ENCODE data around the gene SH3YL1.

Gene SH3YL1

DNA sequence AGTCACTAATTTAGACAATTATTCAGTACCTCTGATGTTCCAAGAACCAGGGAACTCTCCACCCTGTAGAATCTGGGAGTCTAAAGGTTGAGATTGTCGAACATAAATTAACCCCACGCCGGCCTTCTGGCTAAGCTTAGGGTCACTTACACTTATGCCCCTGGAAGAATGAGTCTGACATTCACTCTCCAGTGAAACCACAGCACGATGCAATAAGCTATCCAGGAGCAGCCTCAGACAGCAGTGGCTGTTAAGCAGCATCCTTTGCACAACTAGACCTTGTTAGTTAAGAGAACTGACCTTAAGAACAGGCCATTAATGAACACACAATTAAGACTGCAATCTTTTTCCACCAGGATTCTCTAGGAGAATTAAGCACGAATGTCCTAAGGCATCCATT, 25.0 kb downstream of the SH3YL1 start:
- Mint-ChIP-seq H3K36me3 (ENCODE audit: insufficient read depth) (peaks cover 10% of the 10 kb centered on the region), H3K9me3 (no peaks in the 10 kb centered on the region), H3K27me3 (no peaks in the 10 kb centered on the region), H3K27ac (ENCODE audit: low read depth) (peak overlapping the region; percentile 70), H3K4me3 (peak overlapping the region; percentile 38), H3K4me1 (peaks cover 11% of the 10 kb centered on the region)
- ATAC-seq (replicated peaks; ENCODE audit: extremely low read depth, poor library complexity, severe bottlenecking) (no peak), DNase-seq (ENCODE audit: low spot score in 2 of 2) (no peak)

DNA sequence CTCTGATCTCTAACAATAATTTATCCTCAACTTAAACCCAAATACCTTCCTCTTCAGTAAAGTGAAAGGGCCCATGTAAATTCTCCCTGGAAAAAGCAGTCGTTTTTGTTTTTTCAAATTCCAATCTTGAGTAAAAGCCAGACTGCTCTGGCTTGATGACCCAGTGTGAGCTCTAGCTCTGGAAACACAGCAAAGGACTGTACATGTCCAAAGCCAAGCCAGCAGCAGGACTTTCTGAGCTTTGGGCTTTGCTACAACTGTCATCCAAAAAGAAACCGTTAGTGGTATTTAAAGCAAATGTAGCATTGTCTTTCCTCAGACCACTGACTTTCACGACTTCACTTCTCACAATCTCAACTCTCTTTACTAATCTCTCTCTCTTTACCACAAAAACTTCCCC, 25.4 kb downstream of the SH3YL1 start:
- ATAC-seq (replicated peaks; ENCODE audit: extremely low read depth, poor library complexity, severe bottlenecking) (no peak), DNase-seq (ENCODE audit: low spot score in 2 of 2) (no peak)
- peaks cover 7% of the 10 kb centered on the region for H3K36me3 Mint-ChIP-seq (ENCODE audit: insufficient read depth)
- peak overlapping the region; percentile 70 for H3K27ac Mint-ChIP-seq (ENCODE audit: low read depth)
- H3K9me3 Mint-ChIP-seq, result no peaks in the 10 kb centered on the region
- peak overlapping the region; percentile 38 for H3K4me3 Mint-ChIP-seq
- no peaks in the 10 kb centered on the region for H3K27me3 Mint-ChIP-seq
- peaks cover 11% of the 10 kb centered on the region for H3K4me1 Mint-ChIP-seq

- no peaks in the 10 kb centered on the region for H3K27me3 Mint-ChIP-seq
- DNase-seq (ENCODE audit: low spot score in 2 of 2) (no peak), ATAC-seq (replicated peaks; ENCODE audit: extremely low read depth, poor library complexity, severe bottlenecking) (no peak)
- no peak overlapping the region for H3K27ac Mint-ChIP-seq (ENCODE audit: low read depth)
- peak overlapping the region; percentile 38 for H3K4me3 Mint-ChIP-seq
- peaks cover 8% of the 10 kb centered on the region for H3K36me3 Mint-ChIP-seq (ENCODE audit: insufficient read depth)
- peaks cover 11% of the 10 kb centered on the region for H3K4me1 Mint-ChIP-seq
- no peaks in the 10 kb centered on the region for H3K9me3 Mint-ChIP-seq
These were observed 26.0 kb downstream of the SH3YL1 start for GRCh38 chr2:237878-238277.

GRCh38 chr2:236993-237539, 26.8 kb downstream of the SH3YL1 start:
- H3K4me3 Mint-ChIP-seq, result no peak overlapping the region
- H3K4me1 Mint-ChIP-seq, result peaks cover 11% of the 10 kb centered on the region
- peaks cover 8% of the 10 kb centered on the region for H3K36me3 Mint-ChIP-seq (ENCODE audit: insufficient read depth)
- no peak overlapping the region for H3K27ac Mint-ChIP-seq (ENCODE audit: low read depth)
- ATAC-seq (replicated peaks; ENCODE audit: extremely low read depth, poor library complexity, severe bottlenecking) (no peak), DNase-seq (ENCODE audit: low spot score in 2 of 2) (no peak)
- no peaks in the 10 kb centered on the region for H3K9me3 Mint-ChIP-seq
- no peaks in the 10 kb centered on the region for H3K27me3 Mint-ChIP-seq

DNA sequence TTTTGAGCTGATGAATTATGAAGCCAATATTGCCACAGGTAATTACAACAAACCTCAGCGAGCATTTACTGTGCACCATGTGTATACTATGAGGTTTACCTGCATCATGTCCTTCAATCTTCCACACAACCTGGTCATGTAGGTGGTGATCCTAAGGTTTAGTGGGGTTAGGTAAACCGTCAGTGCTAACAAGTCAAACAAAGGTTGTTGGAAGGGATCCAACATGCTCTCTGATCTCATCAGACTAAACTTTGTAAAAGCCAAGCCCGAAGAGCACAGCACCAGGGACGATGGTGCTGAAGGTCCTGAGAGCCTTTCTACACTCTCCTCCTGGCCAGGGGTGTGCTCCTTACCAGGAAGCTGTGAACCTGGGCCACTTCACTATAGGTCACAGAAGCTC, 29.4 kb downstream of the SH3YL1 start:
- DNase-seq (ENCODE audit: low spot score in 2 of 2), result no peak
- no peak overlapping the region for H3K27ac Mint-ChIP-seq (ENCODE audit: low read depth)
- ATAC-seq (replicated peaks; ENCODE audit: extremely low read depth, poor library complexity, severe bottlenecking), result no peak
- H3K9me3 Mint-ChIP-seq, result no peaks in the 10 kb centered on the region
- peaks cover 2% of the 10 kb centered on the region for H3K36me3 Mint-ChIP-seq (ENCODE audit: insufficient read depth)
- peaks cover 11% of the 10 kb centered on the region for H3K4me1 Mint-ChIP-seq
- no peaks in the 10 kb centered on the region for H3K27me3 Mint-ChIP-seq
- H3K4me3 Mint-ChIP-seq, result no peak overlapping the region

DNA sequence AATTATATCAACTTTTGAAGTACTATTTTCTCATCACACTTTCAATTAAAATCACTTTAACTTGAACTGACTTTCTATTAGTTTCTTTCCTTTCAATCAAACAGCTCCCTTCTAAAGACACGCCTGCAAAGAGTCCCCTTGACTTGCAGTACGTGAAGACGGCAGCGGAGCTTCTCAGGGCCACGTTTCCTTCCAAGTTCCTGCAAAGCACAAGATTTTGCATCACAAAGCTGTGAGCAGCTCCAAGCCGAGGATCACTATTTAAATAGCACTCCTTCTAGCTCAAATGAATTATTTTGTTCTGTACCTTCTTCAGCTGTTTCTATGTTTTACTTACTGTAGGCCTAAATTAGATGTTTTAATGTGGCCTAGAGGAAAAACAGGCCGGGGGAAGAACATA, 30.8 kb downstream of the SH3YL1 start:
- Mint-ChIP-seq H3K9me3 (no peaks in the 10 kb centered on the region), H3K4me1 (peaks cover 2% of the 10 kb centered on the region), H3K36me3 (ENCODE audit: insufficient read depth) (peaks cover 3% of the 10 kb centered on the region), H3K4me3 (no peak overlapping the region), H3K27me3 (no peaks in the 10 kb centered on the region), H3K27ac (ENCODE audit: low read depth) (no peak overlapping the region)
- no peak for ATAC-seq (replicated peaks; ENCODE audit: extremely low read depth, poor library complexity, severe bottlenecking)
- DNase-seq (ENCODE audit: low spot score in 2 of 2), result no peak

DNA sequence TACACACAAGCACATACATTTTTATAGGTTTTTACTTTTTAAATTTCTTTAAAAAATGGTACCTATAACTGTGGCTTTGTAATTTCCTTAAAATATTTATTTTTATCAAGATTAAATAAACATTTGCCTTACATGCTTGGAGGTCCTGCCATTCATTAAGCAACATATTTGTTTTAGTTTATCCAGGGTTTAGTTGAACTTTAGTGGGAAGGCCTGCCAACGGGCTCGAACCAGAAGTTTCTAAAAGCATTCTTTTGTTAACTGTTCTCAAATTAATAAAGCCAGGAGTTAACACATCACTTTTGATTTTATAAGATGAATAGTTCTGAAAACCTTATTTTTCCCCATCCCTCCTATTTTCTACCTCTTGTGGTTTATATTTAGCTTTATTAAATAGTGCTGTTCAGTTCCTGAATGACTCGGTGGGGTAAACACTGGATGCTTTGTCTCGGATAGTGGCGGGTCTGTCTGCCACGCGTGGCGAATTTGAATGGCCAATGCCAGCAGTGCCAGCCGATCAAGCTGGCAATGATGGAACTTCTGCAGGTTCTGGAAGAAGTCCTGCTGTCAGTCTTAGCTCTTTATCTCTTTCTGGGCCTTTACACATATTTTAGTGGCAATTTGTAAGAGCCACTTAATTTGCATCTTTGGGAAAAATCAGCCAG, 32.2 kb downstream of the SH3YL1 start:
- Mint-ChIP-seq H3K36me3 (ENCODE audit: insufficient read depth) (peaks cover 7% of the 10 kb centered on the region), H3K4me3 (no peak overlapping the region)

DNA sequence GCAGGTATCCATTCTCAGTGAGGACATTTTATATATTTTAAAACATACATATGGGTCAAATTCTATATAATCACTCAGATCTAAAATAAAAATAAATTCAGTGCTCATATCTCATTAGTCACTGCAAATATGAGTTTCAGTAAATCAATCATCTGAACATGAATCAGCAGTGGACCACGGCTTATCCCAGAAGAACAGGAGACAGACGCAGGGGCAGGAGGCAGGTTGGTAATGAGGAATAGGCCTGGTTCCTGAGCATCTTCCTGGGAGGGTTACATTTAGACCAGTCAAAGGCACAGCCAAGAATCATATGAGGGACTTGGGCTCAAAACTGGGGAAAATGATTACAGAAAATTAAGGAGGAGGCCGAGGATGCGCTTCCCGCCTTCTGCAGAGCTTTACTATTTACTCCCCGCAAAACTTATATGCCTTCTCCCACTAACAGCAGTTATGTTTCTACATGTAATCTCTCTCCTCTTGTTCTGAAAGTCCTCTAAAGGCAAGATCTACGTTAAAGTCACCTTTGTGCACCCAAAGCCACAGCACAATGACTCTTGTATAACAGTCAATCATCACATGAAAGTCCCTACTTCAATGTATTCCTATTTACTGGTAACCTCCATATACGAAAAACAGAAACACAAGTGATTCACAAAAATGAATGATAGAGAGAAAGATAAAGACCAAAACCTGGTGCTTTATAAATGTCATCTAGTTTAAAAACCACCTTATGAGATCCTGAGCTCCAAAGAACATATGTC, 35.1 kb downstream of the SH3YL1 start:
- ATAC-seq (replicated peaks; ENCODE audit: extremely low read depth, poor library complexity, severe bottlenecking) (no peak), DNase-seq (ENCODE audit: low spot score in 2 of 2) (no peak)
- H3K9me3 Mint-ChIP-seq, result no peaks in the 10 kb centered on the region
- no peak overlapping the region for H3K27ac Mint-ChIP-seq (ENCODE audit: low read depth)
- peaks cover under 1% of the 10 kb centered on the region for H3K4me1 Mint-ChIP-seq
- H3K36me3 Mint-ChIP-seq (ENCODE audit: insufficient read depth), result peaks cover 9% of the 10 kb centered on the region
- no peaks in the 10 kb centered on the region for H3K27me3 Mint-ChIP-seq
- H3K4me3 Mint-ChIP-seq, result no peak overlapping the region

More for the DNA sequence above, 32.2 kb downstream of the SH3YL1 start:
- ATAC-seq (replicated peaks; ENCODE audit: extremely low read depth, poor library complexity, severe bottlenecking), result no peak
- H3K4me1 Mint-ChIP-seq, result no peaks in the 10 kb centered on the region
- no peaks in the 10 kb centered on the region for H3K27me3 Mint-ChIP-seq
- no peak for DNase-seq (ENCODE audit: low spot score in 2 of 2)
- no peak overlapping the region for H3K27ac Mint-ChIP-seq (ENCODE audit: low read depth)
- H3K9me3 Mint-ChIP-seq, result no peaks in the 10 kb centered on the region

GRCh38 chr2:228115-228514, 35.7 kb downstream of the SH3YL1 start:
- H3K9me3 Mint-ChIP-seq, result no peaks in the 10 kb centered on the region
- H3K4me1 Mint-ChIP-seq, result peaks cover 6% of the 10 kb centered on the region
- no peaks in the 10 kb centered on the region for H3K27me3 Mint-ChIP-seq
- no peak for ATAC-seq (replicated peaks; ENCODE audit: extremely low read depth, poor library complexity, severe bottlenecking)
- H3K4me3 Mint-ChIP-seq, result no peak overlapping the region
- no peak overlapping the region for H3K27ac Mint-ChIP-seq (ENCODE audit: low read depth)
- peaks cover 7% of the 10 kb centered on the region for H3K36me3 Mint-ChIP-seq (ENCODE audit: insufficient read depth)
- DNase-seq (ENCODE audit: low spot score in 2 of 2), result no peak

DNA sequence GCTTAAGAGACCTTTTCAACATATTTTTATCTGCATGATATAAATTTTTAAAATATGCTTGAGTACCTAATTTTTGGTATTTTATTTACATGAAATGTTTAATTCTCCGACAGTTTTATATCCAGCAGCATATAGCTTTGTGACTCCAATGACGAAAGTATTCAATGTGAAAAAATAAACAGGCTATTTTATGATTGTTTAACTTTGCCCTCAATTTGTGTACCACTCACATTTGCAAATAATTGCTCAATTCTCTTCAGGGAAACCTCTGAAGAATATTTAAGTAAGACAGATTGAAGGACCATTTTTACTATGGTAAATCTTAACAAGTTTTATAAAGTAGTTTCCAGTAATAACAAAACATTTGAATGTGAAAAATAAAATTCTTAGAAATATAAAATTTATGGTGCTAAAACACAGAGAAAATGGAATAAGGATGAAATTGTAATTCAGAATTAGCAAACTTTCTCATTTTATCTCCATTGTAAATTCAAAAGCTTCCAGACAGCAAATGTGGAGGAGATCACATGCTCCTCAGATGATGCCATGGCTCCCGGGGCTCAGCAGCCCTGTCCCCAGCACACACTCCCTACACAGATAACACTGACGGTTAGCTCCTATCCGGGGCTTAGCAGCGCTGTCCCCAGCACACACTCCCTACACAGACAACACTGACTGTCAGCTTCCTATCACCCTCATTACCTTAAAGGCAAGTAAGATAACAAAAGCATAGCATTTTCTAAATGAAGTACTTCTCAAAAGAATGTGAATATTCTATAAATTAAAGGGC, 39.7 kb downstream of the SH3YL1 start:
- H3K27ac Mint-ChIP-seq (ENCODE audit: low read depth), result no peak overlapping the region
- H3K4me3 Mint-ChIP-seq, result no peak overlapping the region
- peaks cover 7% of the 10 kb centered on the region for H3K36me3 Mint-ChIP-seq (ENCODE audit: insufficient read depth)
- no peaks in the 10 kb centered on the region for H3K27me3 Mint-ChIP-seq
- ATAC-seq (replicated peaks; ENCODE audit: extremely low read depth, poor library complexity, severe bottlenecking) (no peak), DNase-seq (ENCODE audit: low spot score in 2 of 2) (no peak)
- peaks cover 6% of the 10 kb centered on the region for H3K4me1 Mint-ChIP-seq
- H3K9me3 Mint-ChIP-seq, result no peaks in the 10 kb centered on the region

- ATAC-seq (replicated peaks; ENCODE audit: extremely low read depth, poor library complexity, severe bottlenecking) (peak; percentile 56), DNase-seq (ENCODE audit: low spot score in 2 of 2) (no peak)
- no peak overlapping the region for H3K4me3 Mint-ChIP-seq
- H3K4me1 Mint-ChIP-seq, result peaks cover 6% of the 10 kb centered on the region
- peaks cover 6% of the 10 kb centered on the region for H3K36me3 Mint-ChIP-seq (ENCODE audit: insufficient read depth)
- no peaks in the 10 kb centered on the region for H3K9me3 Mint-ChIP-seq
- no peaks in the 10 kb centered on the region for H3K27me3 Mint-ChIP-seq
- H3K27ac Mint-ChIP-seq (ENCODE audit: low read depth), result no peak overlapping the region
These were observed 40.4 kb downstream of the SH3YL1 start for GRCh38 chr2:223451-223850.

GRCh38 chr2:216068-216467, 47.8 kb downstream of the SH3YL1 start:
- no peaks in the 10 kb centered on the region for H3K4me1 Mint-ChIP-seq
- H3K4me3 Mint-ChIP-seq, result no peak overlapping the region
- H3K36me3 Mint-ChIP-seq (ENCODE audit: insufficient read depth), result no peaks in the 10 kb centered on the region
- DNase-seq (ENCODE audit: low spot score in 2 of 2) (no peak), ATAC-seq (replicated peaks; ENCODE audit: extremely low read depth, poor library complexity, severe bottlenecking) (no peak)
- H3K27me3 Mint-ChIP-seq, result peaks cover 19% of the 10 kb centered on the region
- H3K9me3 Mint-ChIP-seq, result no peaks in the 10 kb centered on the region
- no peak overlapping the region for H3K27ac Mint-ChIP-seq (ENCODE audit: low read depth)

Measured in central memory CD8-positive, alpha-beta T cell (primary cell).